Measurements from ENCODE around the gene HOXC10. TPM values are rescaled to one million over a fixed set of nuclear protein-coding genes. Genes with fewer than 3 reads are reported as not detected.

The HOXC10 gene
- total RNA-seq, 1 donor from 2014 or later, result 15.7 TPM

DNA sequence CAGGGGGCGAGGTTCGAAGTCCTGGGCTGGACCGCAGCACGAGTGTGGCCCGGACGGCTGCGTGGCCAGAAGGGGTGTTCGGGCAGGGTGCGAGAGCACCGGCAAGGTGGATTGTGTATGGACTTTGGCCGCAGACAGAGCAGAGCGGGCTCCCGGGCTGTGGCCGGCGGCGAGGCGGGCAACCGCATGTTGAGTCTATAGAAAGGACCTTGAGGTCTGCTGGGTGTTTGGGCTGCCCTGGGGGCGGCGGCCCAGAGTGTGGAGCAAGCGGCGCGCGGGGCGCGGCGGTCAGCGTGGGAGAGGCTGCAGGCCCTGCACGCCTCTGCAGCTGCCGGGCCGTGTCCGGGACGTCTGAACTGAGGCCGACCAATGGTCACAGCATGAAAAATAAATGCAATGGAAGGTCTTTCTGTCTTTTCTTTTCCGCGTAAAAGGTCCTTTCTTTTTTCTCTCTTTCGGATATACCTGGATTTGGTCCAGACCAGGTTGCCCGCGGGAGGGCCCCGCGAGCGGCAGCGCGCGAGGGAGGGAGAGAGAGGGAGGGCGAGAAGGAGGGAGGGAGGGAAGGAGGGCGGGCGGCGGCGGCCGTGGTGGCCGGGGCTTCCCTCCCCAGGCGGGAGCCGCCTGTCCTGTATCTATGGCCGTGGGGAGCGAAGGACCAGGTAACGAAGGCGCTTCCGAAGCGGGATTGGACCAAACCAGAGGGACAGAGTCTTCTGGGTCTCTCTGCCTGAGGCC, 9.5 kb downstream of the HOXC10 start:
- DNase-seq (ENCODE audit: low read depth), result no peak
- H3K4me3 ChIP-seq (ENCODE audit: low read depth, low read length), result peak overlapping the region; percentile 84
- no peak for TF ChIP-seq CTCF (conservative IDR thresholded peaks at IDR 0.05; ENCODE audit: low read depth, low read length)

- DNase-seq (ENCODE audit: low read depth), result no peak
- peak overlapping the region; percentile 84 for H3K4me3 ChIP-seq (ENCODE audit: low read depth, low read length)
- no peak for TF ChIP-seq CTCF (conservative IDR thresholded peaks at IDR 0.05; ENCODE audit: low read depth, low read length)
Observed at GRCh38 chr12:53995002-53995377, 10.0 kb downstream of the HOXC10 start.

DNA sequence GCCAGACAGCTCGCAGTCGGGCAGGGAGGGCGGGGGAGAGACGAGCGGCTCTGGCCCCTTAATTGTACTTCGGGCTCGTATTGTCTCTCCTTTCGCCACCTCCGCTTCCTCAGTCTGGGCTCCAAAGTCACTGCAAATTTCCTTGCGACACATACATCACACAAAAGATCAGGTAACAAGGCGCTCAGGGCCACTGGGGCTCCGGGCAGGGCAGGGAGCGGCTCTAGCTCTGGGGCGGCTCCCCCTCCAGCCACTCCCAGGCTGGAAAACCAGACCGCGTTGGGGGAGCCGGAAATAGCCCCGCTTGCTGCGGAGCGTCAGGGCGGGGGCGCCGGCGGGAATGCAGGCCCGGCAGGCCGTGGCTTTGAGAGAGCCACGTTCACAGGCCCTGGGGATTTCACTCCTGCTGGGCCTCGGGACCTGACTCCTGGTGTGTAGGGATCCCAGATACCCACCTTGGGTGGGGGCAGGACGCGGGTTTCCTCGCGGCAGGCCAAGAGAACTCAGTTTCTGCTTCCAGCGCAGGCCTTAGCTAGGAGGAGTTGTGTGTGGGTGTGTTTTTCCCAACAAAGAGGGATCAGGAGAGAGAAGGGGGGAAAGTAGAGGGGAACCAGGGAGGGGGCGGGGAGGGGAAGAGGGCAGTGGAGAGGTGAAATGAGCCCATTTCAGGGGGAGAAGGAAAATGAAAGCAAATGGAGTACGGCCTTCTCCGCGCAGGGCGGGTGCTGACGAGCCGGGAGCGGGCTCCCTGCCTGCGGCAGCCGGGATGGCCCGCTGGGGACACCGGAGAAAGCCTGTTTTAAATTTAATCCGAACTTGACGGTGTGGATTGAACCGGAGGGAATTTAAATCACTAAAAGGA, 10.7 kb downstream of the HOXC10 start:
- H3K4me3 ChIP-seq (ENCODE audit: low read depth, low read length), result peak overlapping the region; percentile 84
- no peak for TF ChIP-seq CTCF (conservative IDR thresholded peaks at IDR 0.05; ENCODE audit: low read depth, low read length)
- DNase-seq (ENCODE audit: low read depth), result no peak

DNA sequence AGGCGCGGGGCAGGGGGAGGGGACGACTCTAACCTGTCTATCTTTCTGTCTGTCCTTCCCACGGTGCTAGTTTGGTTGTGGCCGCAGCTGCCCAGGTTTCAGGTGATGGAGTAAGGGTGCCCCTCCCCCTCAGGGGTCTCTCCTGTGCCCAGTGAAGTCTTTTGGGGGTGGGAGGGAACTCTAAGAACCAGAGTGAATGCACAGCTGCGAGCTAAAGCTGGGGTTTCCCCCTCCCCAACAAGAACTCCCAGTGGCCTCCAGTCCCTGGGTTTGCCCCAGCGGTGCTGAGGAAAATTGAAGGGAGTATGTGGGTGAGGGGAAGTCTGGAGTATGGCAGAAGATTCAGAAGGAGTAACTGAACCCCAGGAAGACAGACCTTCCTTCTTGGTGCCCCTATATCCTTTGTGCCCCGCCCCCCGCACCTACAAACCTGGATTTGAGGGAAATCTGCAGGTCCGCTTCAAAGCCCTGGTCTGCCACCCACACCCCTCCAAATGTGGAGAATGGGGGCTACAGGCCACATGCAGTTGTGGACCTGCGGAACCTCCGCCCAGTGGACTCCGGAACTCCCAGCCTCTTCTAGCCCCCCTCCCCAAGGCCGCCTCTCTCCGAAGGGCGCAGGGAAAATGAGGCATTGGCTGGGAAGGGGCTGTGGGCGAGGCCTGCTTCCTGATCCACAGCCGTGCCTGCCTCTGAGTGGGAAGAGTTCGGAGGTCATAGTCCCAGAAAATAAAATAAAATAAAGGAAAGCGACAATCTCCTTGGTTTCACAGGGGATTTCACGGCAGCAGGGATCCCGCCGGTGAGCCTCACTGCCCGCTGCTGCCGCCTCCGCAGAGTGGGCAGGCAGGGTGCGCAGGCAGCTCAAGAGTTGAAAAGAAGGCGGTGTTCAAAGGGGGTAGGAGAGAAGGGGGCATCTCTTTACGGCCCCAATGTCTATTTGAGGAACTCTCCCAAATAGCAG, 11.6 kb downstream of the HOXC10 start:
- TF ChIP-seq CTCF (conservative IDR thresholded peaks at IDR 0.05; ENCODE audit: low read depth, low read length), result no peak
- no peak for DNase-seq (ENCODE audit: low read depth)
- H3K4me3 ChIP-seq (ENCODE audit: low read depth, low read length), result peak overlapping the region; percentile 84

DNA sequence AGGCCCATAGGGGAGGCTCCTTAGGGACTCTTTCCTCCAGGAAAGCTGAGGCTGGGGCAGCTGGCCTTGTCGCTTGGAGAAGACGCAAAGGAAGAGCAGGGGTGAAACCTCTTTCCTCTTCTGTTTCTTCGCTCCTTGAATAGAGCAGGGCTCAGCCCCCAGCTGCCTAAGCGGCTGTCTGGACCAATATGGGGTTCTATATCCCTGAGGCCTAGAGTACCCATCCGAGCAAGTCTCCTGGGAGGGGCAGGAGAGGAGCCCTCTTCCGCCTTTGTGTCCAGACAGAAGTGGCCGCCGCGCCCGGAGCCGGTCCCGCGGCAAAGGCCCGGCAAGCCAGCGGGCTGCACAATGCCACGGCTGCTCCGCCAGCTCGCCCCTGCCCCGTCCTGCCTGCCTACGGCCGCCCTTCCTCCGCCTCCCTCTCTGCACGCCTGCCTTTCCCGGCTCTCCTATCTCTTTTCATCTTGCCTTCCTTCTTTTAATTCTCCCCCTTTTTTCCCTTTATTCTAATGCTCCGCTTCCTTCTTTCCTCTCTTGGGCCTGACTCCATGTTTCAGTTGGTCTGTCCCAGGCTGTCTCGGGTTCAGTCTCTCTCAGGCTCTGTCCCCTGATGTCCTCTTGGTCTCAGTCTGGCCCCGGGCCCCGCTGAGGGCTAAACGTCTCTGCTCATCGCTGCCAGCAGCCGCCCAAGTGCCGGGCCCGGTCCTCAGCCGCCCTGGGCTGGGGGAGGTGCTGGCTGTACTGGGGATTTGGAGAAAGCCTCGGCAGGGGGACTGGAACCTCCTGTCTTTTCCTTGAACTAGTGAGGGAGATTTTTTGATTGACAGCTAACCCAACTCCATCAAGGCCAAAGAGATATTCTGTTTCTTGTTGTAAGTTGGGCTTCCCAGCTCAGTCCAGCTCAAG, 12.5 kb downstream of the HOXC10 start:
- no peak for DNase-seq (ENCODE audit: low read depth)
- peak overlapping the region; percentile 84 for H3K4me3 ChIP-seq (ENCODE audit: low read depth, low read length)
- no peak for TF ChIP-seq CTCF (conservative IDR thresholded peaks at IDR 0.05; ENCODE audit: low read depth, low read length)

All from epithelial cell of proximal tubule (primary cell).